WTC11 (cell line): Measurements from ENCODE around the gene AVPR1B. TPM values are rescaled to one million over a fixed set of nuclear protein-coding genes. Genes with fewer than 3 reads are reported as not detected.

Experiments used
- ATAC-seq: fragments of 200-7000 bp; cut with Tn5 transposase; 2 replicates; pipeline ENCODE4 v1.10.0; 2021; ENCODE audit warnings: mild to moderate bottlenecking, moderate library complexity
- CTCF ChIA-PET: fragments of 300-600 bp; sonication (Branson Sonifier 250); formaldehyde crosslinking; loops from one replicate; lab custom pipeline; 2021; ENCODE audit warnings: antibody characterized with exemption; lab: Charles Lee
- POLR2A ChIA-PET: fragments of 350-600 bp; sonication (Branson Sonifier 250); formaldehyde crosslinking; loops from one replicate; lab custom pipeline; 2021; ENCODE audit warnings: antibody characterized with exemption; lab: Charles Lee
- DNase-seq: peaks from one replicate; pipeline ENCODE4 v3.0.0; 2021; ENCODE audit warnings: low spot score
- H3K27ac Mint-ChIP-seq: 2 replicates; pipeline ENCODE4 v1.8.0; 2021; ENCODE audit warnings: mixed read lengths
- H3K27me3 Mint-ChIP-seq: 2 replicates; pipeline ENCODE4 v1.8.0; 2021; ENCODE audit warnings: low read depth, mild to moderate bottlenecking, moderate library complexity, mixed read lengths
- H3K36me3 Mint-ChIP-seq: 2 replicates; pipeline ENCODE4 v1.8.0; 2021; ENCODE audit warnings: mixed read lengths
- H3K4me1 Mint-ChIP-seq: 2 replicates; pipeline ENCODE4 v1.8.0; 2022; ENCODE audit warnings: mixed read lengths
- H3K4me3 Mint-ChIP-seq: 2 replicates; pipeline ENCODE4 v1.8.0; 2021; ENCODE audit warnings: mild to moderate bottlenecking, moderate library complexity, mixed read lengths
- H3K9me3 Mint-ChIP-seq: 2 replicates; pipeline ENCODE4 v1.8.0; 2021; ENCODE audit warnings: mixed read lengths
- AFF4 ChIP-seq: sonication (generic); formaldehyde crosslinking; IDR thresholded peaks from 2 replicates; pipeline ENCODE4 v1.8.1; 2023; ENCODE audit warnings: mild to moderate bottlenecking, missing genetic modification reagents, borderline replicate concordance
- ATF6 ChIP-seq: sonication (generic); formaldehyde crosslinking; IDR thresholded peaks from 2 replicates; pipeline ENCODE4 v1.8.1; 2023; ENCODE audit warnings: mild to moderate bottlenecking, missing genetic modification reagents
- CBFB ChIP-seq: sonication (generic); formaldehyde crosslinking; IDR thresholded peaks from 2 replicates; pipeline ENCODE4 v1.8.1; 2022; ENCODE audit warnings: mild to moderate bottlenecking, low read depth, missing genetic modification reagents
- CREB1 ChIP-seq: sonication (generic); formaldehyde crosslinking; IDR thresholded peaks from 2 replicates; pipeline ENCODE4 v1.8.0; 2023; ENCODE audit warnings: mild to moderate bottlenecking, missing genetic modification reagents
- CREM ChIP-seq: sonication (generic); formaldehyde crosslinking; IDR thresholded peaks from 2 replicates; pipeline ENCODE4 v1.8.1; 2022; ENCODE audit warnings: mild to moderate bottlenecking, missing genetic modification reagents, moderate library complexity
- E2F1 ChIP-seq: sonication (generic); formaldehyde crosslinking; IDR thresholded peaks from 2 replicates; pipeline ENCODE4 v1.8.0; 2022; ENCODE audit warnings: mild to moderate bottlenecking, missing genetic modification reagents
- FOXK1 ChIP-seq: sonication (generic); formaldehyde crosslinking; IDR thresholded peaks from 2 replicates; pipeline ENCODE4 v1.8.0; 2022; ENCODE audit warnings: mild to moderate bottlenecking, moderate library complexity, missing genetic modification reagents
- GTF2I ChIP-seq: fragments of 250-450 bp; sonication (Bioruptor Pico); conservative IDR thresholded peaks from 2 replicates; pipeline ENCODE4 v1.4.0; 2021; ENCODE audit warnings: mild to moderate bottlenecking
- IRF2 ChIP-seq: sonication (generic); formaldehyde crosslinking; IDR thresholded peaks from 2 replicates; pipeline ENCODE4 v1.8.0; 2022; ENCODE audit warnings: low read depth, missing genetic modification reagents, borderline replicate concordance
- NFYB ChIP-seq: sonication (generic); formaldehyde crosslinking; conservative IDR thresholded peaks from 2 replicates; pipeline ENCODE4 v1.8.0; 2022; ENCODE audit warnings: low read depth, missing genetic modification reagents
- PRDM15 ChIP-seq: sonication (generic); formaldehyde crosslinking; IDR thresholded peaks from 2 replicates; pipeline ENCODE4 v1.8.0; 2022; ENCODE audit warnings: missing genetic modification reagents
- RELA ChIP-seq: sonication (generic); formaldehyde crosslinking; IDR thresholded peaks from 2 replicates; pipeline ENCODE4 v1.8.1; 2022; ENCODE audit warnings: missing genetic modification reagents, mild to moderate bottlenecking, borderline replicate concordance
- ZBTB21 ChIP-seq: sonication (generic); formaldehyde crosslinking; IDR thresholded peaks from 2 replicates; pipeline ENCODE4 v1.8.1; 2023; ENCODE audit warnings: mild to moderate bottlenecking, missing genetic modification reagents, borderline replicate concordance
- ZNF416 ChIP-seq: fragments of 250-450 bp; sonication (Bioruptor Pico); IDR thresholded peaks from 2 replicates; pipeline ENCODE4 v1.9.0; 2021; ENCODE audit warnings: mild to moderate bottlenecking, inconsistent platforms
- ZNF423 ChIP-seq: fragments of 250-450 bp; sonication (Bioruptor Pico); IDR thresholded peaks from 2 replicates; pipeline ENCODE4 v2.1.2; 2022; ENCODE audit warnings: mild to moderate bottlenecking, moderate library complexity
- total RNA-seq: library from RNA; stranded (reverse); gene quantifications from 3 replicates; pipeline ENCODE4 v1.2.3, GENCODE V29; 2021
- TF ChIP-seq, protein P1 (sequence below): sonication (generic); formaldehyde crosslinking; IDR thresholded peaks from 2 replicates; pipeline ENCODE4 v1.8.0; 2023; ENCODE audit warnings: missing genetic modification reagents, mild to moderate bottlenecking, borderline replicate concordance
- TF ChIP-seq, protein P2 (sequence below): sonication (generic); formaldehyde crosslinking; IDR thresholded peaks from 2 replicates; pipeline ENCODE4 v1.8.1; 2022; ENCODE audit warnings: missing genetic modification reagents, borderline replicate concordance
- TF ChIP-seq, protein P3 (sequence below): sonication (generic); formaldehyde crosslinking; conservative IDR thresholded peaks from 2 replicates; pipeline ENCODE4 v1.8.1; 2023; ENCODE audit warnings: mild to moderate bottlenecking, low read depth, missing genetic modification reagents, moderate library complexity

AVPR1B gene
- total RNA-seq, 1 experiment from 2014 or later, result 0.68 TPM

DNA sequence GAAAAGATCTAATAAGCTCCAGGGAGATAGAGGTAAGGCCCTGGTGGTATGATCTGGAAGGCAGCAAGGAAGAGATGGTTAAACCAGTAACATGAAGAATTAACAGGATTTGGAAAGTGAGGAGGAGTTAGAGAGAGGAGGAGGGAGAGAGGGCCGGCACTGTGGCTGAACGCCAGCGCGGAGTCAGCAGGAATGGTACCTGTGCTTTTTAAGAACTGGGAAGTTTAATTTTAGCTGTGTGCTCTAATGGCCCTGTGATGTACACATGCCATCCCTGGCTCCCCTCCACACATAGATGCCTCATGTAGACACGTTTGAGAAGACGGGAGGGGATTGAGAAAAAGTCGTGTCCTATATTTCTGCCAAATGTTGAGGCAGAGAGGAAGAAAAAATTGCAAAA, 13.8 kb upstream of the AVPR1B start:
- H3K36me3 Mint-ChIP-seq, result no peaks in the 10 kb centered on the region
- ATAC-seq (no peak), DNase-seq (no peak)
- no peaks in the 10 kb centered on the region for H3K9me3 Mint-ChIP-seq
- H3K4me3 Mint-ChIP-seq, result no peak overlapping the region
- ChIA-PET CTCF (interaction anchor here (1.6 kb wide), 1 partner anchor 147 kb away, joined by 4 read pairs; no protein-coding TSS in a partner anchor), POLR2A (interaction anchor here (0.7 kb wide), 1 partner anchor 293 kb away, joined by 3 read pairs; no protein-coding TSS in a partner anchor)
- peaks cover 11% of the 10 kb centered on the region for H3K4me1 Mint-ChIP-seq
- no peak overlapping the region for H3K27ac Mint-ChIP-seq
- H3K27me3 Mint-ChIP-seq, result no peaks in the 10 kb centered on the region
- TF ChIP-seq AFF4 (CRISPR knock-in tag) (no peak), RELA (CRISPR knock-in tag) (no peak), CREM (CRISPR knock-in tag) (no peak), CBFB (CRISPR knock-in tag) (no peak), GTF2I (CRISPR knock-in tag) (no peak), PRDM15 (no peak), ATF6 (no peak), ZBTB21 (CRISPR knock-in tag) (no peak), IRF2 (CRISPR knock-in tag) (no peak), ZNF423 (CRISPR knock-in tag) (no peak), NFYB (CRISPR knock-in tag) (no peak), FOXK1 (CRISPR knock-in tag) (no peak), CREB1 (CRISPR knock-in tag) (no peak), E2F1 (CRISPR knock-in tag) (no peak), ZNF416 (CRISPR knock-in tag) (no peak)
- TF ChIP-seq, protein P1, sequence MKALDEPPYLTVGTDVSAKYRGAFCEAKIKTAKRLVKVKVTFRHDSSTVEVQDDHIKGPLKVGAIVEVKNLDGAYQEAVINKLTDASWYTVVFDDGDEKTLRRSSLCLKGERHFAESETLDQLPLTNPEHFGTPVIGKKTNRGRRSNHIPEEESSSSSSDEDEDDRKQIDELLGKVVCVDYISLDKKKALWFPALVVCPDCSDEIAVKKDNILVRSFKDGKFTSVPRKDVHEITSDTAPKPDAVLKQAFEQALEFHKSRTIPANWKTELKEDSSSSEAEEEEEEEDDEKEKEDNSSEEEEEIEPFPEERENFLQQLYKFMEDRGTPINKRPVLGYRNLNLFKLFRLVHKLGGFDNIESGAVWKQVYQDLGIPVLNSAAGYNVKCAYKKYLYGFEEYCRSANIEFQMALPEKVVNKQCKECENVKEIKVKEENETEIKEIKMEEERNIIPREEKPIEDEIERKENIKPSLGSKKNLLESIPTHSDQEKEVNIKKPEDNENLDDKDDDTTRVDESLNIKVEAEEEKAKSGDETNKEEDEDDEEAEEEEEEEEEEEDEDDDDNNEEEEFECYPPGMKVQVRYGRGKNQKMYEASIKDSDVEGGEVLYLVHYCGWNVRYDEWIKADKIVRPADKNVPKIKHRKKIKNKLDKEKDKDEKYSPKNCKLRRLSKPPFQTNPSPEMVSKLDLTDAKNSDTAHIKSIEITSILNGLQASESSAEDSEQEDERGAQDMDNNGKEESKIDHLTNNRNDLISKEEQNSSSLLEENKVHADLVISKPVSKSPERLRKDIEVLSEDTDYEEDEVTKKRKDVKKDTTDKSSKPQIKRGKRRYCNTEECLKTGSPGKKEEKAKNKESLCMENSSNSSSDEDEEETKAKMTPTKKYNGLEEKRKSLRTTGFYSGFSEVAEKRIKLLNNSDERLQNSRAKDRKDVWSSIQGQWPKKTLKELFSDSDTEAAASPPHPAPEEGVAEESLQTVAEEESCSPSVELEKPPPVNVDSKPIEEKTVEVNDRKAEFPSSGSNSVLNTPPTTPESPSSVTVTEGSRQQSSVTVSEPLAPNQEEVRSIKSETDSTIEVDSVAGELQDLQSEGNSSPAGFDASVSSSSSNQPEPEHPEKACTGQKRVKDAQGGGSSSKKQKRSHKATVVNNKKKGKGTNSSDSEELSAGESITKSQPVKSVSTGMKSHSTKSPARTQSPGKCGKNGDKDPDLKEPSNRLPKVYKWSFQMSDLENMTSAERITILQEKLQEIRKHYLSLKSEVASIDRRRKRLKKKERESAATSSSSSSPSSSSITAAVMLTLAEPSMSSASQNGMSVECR, result no peak
- TF ChIP-seq, protein P2, sequence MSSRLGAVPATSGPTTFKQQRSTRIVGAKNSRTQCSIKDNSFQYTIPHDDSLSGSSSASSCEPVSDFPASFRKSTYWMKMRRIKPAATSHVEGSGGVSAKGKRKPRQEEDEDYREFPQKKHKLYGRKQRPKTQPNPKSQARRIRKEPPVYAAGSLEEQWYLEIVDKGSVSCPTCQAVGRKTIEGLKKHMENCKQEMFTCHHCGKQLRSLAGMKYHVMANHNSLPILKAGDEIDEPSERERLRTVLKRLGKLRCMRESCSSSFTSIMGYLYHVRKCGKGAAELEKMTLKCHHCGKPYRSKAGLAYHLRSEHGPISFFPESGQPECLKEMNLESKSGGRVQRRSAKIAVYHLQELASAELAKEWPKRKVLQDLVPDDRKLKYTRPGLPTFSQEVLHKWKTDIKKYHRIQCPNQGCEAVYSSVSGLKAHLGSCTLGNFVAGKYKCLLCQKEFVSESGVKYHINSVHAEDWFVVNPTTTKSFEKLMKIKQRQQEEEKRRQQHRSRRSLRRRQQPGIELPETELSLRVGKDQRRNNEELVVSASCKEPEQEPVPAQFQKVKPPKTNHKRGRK (CRISPR knock-in tag), result no peak
- TF ChIP-seq, protein P3, sequence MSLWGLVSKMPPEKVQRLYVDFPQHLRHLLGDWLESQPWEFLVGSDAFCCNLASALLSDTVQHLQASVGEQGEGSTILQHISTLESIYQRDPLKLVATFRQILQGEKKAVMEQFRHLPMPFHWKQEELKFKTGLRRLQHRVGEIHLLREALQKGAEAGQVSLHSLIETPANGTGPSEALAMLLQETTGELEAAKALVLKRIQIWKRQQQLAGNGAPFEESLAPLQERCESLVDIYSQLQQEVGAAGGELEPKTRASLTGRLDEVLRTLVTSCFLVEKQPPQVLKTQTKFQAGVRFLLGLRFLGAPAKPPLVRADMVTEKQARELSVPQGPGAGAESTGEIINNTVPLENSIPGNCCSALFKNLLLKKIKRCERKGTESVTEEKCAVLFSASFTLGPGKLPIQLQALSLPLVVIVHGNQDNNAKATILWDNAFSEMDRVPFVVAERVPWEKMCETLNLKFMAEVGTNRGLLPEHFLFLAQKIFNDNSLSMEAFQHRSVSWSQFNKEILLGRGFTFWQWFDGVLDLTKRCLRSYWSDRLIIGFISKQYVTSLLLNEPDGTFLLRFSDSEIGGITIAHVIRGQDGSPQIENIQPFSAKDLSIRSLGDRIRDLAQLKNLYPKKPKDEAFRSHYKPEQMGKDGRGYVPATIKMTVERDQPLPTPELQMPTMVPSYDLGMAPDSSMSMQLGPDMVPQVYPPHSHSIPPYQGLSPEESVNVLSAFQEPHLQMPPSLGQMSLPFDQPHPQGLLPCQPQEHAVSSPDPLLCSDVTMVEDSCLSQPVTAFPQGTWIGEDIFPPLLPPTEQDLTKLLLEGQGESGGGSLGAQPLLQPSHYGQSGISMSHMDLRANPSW, result no peak
